ENCODE results near the gene NUDT14. TPM values are rescaled to one million over a fixed set of nuclear protein-coding genes. Genes with fewer than 3 reads are reported as not detected.
A peak's percentile ranks its signal among the peaks of the same experiment; 100 is the strongest.

Gene NUDT14
- total RNA-seq, 1 donor from 2014 or later = 37.4 TPM

DNA sequence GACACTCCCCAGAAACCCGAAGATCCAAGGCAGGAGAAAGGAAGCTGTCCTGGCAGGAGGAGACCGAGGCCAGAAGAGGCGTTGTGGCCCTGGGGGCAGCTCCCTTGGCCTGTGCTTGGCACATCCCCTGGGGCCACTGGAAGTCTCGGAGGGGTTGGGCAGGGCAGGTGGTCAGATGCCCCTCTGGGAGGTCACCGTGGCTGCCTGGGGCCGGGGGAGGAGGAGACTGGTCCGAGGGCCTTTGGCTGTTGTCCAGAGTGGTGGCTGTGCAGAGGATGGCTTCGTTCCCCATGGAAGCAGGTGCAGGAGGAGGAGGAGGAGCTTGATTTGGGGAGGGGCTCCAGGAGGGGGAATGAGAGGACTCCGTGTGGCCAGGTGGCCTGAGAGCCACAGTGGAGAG lies 3.3 kb upstream of the NUDT14 start:
- DNase-seq (ENCODE audit: low spot score) = no peak
- Mint-ChIP-seq H3K4me3 (ENCODE audit: unreplicated experiment) (no peak overlapping the region), H3K36me3 (ENCODE audit: low read depth) (no peaks in the 10 kb centered on the region), H3K27me3 (ENCODE audit: low read depth) (peaks cover 4% of the 10 kb centered on the region), H3K9me3 (ENCODE audit: low read depth) (peaks cover 4% of the 10 kb centered on the region), H3K27ac (ENCODE audit: unreplicated experiment) (no peak overlapping the region), H3K4me1 (ENCODE audit: low read depth) (peaks cover 9% of the 10 kb centered on the region)
- TF ChIP-seq, protein P1, sequence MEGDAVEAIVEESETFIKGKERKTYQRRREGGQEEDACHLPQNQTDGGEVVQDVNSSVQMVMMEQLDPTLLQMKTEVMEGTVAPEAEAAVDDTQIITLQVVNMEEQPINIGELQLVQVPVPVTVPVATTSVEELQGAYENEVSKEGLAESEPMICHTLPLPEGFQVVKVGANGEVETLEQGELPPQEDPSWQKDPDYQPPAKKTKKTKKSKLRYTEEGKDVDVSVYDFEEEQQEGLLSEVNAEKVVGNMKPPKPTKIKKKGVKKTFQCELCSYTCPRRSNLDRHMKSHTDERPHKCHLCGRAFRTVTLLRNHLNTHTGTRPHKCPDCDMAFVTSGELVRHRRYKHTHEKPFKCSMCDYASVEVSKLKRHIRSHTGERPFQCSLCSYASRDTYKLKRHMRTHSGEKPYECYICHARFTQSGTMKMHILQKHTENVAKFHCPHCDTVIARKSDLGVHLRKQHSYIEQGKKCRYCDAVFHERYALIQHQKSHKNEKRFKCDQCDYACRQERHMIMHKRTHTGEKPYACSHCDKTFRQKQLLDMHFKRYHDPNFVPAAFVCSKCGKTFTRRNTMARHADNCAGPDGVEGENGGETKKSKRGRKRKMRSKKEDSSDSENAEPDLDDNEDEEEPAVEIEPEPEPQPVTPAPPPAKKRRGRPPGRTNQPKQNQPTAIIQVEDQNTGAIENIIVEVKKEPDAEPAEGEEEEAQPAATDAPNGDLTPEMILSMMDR (IDR thresholded peaks at IDR 0.05) = no peak

DNA sequence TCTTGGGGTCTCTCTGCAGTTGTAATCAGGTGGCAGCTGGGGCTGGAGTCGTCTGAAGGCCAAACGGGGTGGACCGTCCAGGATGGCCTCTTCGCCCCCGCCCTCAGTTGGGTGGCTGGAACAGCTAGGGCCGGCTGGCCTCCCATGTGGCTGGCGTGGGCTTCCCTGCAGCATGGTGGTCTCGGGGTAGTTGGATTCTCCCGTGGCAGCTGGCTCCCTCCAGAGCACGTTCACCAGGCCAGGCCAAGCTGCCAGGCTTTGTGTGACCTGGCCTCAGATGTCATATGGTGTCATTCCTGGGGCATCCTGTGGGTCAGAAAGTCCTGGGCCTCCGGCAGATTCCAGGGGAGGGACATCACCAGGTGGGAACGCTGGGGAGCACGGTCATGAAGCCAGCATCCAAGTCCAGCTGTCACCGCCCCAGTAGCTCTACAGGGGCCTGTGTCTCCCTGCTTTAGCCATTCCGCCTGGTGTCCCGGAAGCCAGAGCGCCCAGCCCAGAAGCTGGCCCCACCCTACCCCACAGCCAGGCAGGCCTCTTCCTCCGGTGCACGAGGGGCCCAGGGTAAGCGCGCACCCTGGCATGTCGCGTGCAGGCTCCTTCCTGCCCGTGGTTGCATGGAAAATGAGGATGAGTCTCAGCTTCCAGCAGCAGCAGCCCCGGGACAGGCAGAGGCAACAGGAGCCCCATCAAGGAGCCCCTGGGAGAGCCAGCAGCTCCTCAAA lies 1.3 kb upstream of the NUDT14 start:
- H3K27me3 Mint-ChIP-seq (ENCODE audit: low read depth) = no peaks in the 10 kb centered on the region
- H3K9me3 Mint-ChIP-seq (ENCODE audit: low read depth) = no peaks in the 10 kb centered on the region
- peak overlapping the region; percentile 54 for H3K4me3 Mint-ChIP-seq (ENCODE audit: unreplicated experiment)
- TF ChIP-seq, protein P1 (IDR thresholded peaks at IDR 0.05) = no peak
- DNase-seq (ENCODE audit: low spot score) = no peak
- no peaks in the 10 kb centered on the region for H3K36me3 Mint-ChIP-seq (ENCODE audit: low read depth)
- peaks cover 9% of the 10 kb centered on the region for H3K4me1 Mint-ChIP-seq (ENCODE audit: low read depth)
- no peak overlapping the region for H3K27ac Mint-ChIP-seq (ENCODE audit: unreplicated experiment)

- TF ChIP-seq, protein P1 (IDR thresholded peaks at IDR 0.05) = no peak
- H3K36me3 Mint-ChIP-seq (ENCODE audit: low read depth) = no peaks in the 10 kb centered on the region
- peak overlapping the region; percentile 54 for H3K4me3 Mint-ChIP-seq (ENCODE audit: unreplicated experiment)
- H3K4me1 Mint-ChIP-seq (ENCODE audit: low read depth) = peaks cover 9% of the 10 kb centered on the region
- DNase-seq (ENCODE audit: low spot score) = no peak
- H3K27me3 Mint-ChIP-seq (ENCODE audit: low read depth) = no peaks in the 10 kb centered on the region
- H3K9me3 Mint-ChIP-seq (ENCODE audit: low read depth) = no peaks in the 10 kb centered on the region
- no peak overlapping the region for H3K27ac Mint-ChIP-seq (ENCODE audit: unreplicated experiment)
Observed at GRCh38 chr14:105181549-105182295, 610 bp upstream of the NUDT14 start.

DNA sequence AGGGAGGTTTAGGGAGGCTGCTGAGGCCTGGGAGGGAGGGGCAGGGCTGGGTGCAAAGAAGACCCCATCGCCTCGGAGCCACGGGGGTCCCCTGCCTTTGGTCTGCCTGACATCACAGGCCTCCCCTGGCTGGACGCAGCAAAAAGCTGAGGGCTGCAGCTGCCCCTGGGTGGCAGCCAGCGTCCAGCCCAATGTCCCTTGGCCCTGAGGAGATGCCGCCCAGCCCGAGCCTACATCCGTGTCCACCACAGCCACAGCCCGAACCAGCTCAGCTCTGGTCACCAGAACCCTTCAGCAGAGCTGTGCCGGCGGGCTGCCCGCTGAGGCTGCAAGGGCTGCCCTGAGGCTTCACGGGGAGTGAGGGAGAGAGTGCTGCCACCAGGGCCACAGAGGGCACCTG lies 1.9 kb downstream of the NUDT14 start:
- H3K27ac Mint-ChIP-seq (ENCODE audit: unreplicated experiment) = no peak overlapping the region
- no peaks in the 10 kb centered on the region for H3K27me3 Mint-ChIP-seq (ENCODE audit: low read depth)
- H3K9me3 Mint-ChIP-seq (ENCODE audit: low read depth) = no peaks in the 10 kb centered on the region
- TF ChIP-seq, protein P1 (IDR thresholded peaks at IDR 0.05) = no peak
- DNase-seq (ENCODE audit: low spot score) = no peak
- no peak overlapping the region for H3K4me3 Mint-ChIP-seq (ENCODE audit: unreplicated experiment)
- H3K36me3 Mint-ChIP-seq (ENCODE audit: low read depth) = no peaks in the 10 kb centered on the region
- peaks cover 9% of the 10 kb centered on the region for H3K4me1 Mint-ChIP-seq (ENCODE audit: low read depth)

DNA sequence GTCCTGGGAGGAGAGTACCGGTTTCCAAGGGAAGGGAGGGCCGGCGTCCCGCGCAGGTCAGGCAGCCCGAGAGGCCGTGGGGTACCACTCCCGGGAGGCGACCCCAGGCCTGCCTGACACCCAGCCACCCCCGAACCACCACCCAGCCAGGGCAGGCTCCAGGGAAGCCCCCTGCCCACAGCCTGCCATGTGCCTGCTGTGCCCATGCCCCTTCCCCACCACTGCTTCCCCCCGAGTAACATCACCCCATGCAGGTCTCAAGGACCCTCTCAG lies 2.3 kb downstream of the NUDT14 start:
- Mint-ChIP-seq H3K4me1 (ENCODE audit: low read depth) (peaks cover 9% of the 10 kb centered on the region), H3K9me3 (ENCODE audit: low read depth) (no peaks in the 10 kb centered on the region), H3K27ac (ENCODE audit: unreplicated experiment) (no peak overlapping the region), H3K4me3 (ENCODE audit: unreplicated experiment) (no peak overlapping the region), H3K36me3 (ENCODE audit: low read depth) (no peaks in the 10 kb centered on the region), H3K27me3 (ENCODE audit: low read depth) (no peaks in the 10 kb centered on the region)
- TF ChIP-seq, protein P1 (IDR thresholded peaks at IDR 0.05) = no peak
- DNase-seq (ENCODE audit: low spot score) = no peak

Data from chondrocyte (in vitro differentiated cells).